T-helper 1 cell treated with Interleukin-12 subunit alpha and Interleukin-12 subunit beta and Interleukin-4 antibody, amounts not matched to agents 30 μg/mL and 1 μg/mL, for 36 hours (primary cell): Measurements from ENCODE around the gene SPSB3.
"Not testable (repeated sequence)": the region's sequence is repeated elsewhere in the genome, so short reads cannot be mapped to it uniquely, and the experiment has no call there.

ENCODE experiments used
- H3K27ac Mint-ChIP-seq: one replicate; pipeline ENCODE4 v1.8.0; 2021; ENCODE audit warnings: mild to moderate bottlenecking, mixed read lengths
- H3K27me3 Mint-ChIP-seq: one replicate; pipeline ENCODE4 v1.8.0; 2021; ENCODE audit warnings: low read depth, mixed read lengths
- H3K36me3 Mint-ChIP-seq: one replicate; pipeline ENCODE4 v1.8.0; 2021; ENCODE audit warnings: low read depth, mixed read lengths
- H3K4me1 Mint-ChIP-seq: one replicate; pipeline ENCODE4 v1.8.0; 2021; ENCODE audit warnings: low read depth, mixed read lengths
- H3K4me3 Mint-ChIP-seq: one replicate; pipeline ENCODE4 v1.8.0; 2021; ENCODE audit warnings: mild to moderate bottlenecking, moderate library complexity, mixed read lengths
- H3K9me3 Mint-ChIP-seq: one replicate; pipeline ENCODE4 v1.8.0; 2021; ENCODE audit warnings: mixed read lengths

SPSB3 gene

GRCh38 chr16:1743376-1744337 is 38.7 kb downstream of the SPSB3 start:
- Mint-ChIP-seq H3K4me3 (no peak overlapping the region), H3K27me3 (no peaks in the 10 kb centered on the region), H3K27ac (no peak overlapping the region), H3K4me1 (peaks cover 2% of the 10 kb centered on the region), H3K36me3 (peaks cover 6% of the 10 kb centered on the region), H3K9me3 (no peaks in the 10 kb centered on the region)

DNA sequence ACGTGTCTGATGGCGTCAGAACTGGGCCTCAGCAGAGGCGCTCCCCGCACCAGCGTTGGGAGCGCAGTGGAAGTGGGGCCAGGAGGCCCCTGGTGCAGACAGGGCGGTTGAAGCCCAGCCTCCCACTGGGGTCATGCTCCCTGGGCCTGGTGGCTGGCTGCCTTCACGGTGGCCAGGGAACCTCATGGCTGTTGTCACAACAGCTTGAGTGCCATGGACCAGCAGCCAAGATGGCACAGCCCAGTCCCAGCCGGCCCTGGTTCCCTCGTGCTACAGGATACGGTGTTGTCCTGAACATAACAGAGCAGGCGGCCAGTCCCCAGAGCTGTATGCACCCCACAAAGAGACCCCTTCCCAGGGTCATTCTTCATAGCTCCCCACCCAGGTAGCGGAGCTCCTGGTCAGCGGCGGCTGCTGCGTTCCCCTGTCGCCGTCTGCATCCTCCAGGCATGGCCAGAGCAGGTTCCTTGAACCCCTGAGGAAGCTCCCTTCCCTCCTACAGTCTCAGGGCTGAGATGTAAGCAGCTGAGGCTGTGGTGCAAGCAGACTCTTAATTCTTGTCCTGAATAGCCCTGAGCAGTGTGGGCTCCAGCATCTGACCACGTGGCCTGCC is 40.7 kb downstream of the SPSB3 start:
- no peak overlapping the region for H3K27ac Mint-ChIP-seq
- H3K36me3 Mint-ChIP-seq, result peaks cover 6% of the 10 kb centered on the region
- no peaks in the 10 kb centered on the region for H3K27me3 Mint-ChIP-seq
- H3K4me3 Mint-ChIP-seq, result no peak overlapping the region
- H3K4me1 Mint-ChIP-seq, result peaks cover 2% of the 10 kb centered on the region
- no peaks in the 10 kb centered on the region for H3K9me3 Mint-ChIP-seq

DNA sequence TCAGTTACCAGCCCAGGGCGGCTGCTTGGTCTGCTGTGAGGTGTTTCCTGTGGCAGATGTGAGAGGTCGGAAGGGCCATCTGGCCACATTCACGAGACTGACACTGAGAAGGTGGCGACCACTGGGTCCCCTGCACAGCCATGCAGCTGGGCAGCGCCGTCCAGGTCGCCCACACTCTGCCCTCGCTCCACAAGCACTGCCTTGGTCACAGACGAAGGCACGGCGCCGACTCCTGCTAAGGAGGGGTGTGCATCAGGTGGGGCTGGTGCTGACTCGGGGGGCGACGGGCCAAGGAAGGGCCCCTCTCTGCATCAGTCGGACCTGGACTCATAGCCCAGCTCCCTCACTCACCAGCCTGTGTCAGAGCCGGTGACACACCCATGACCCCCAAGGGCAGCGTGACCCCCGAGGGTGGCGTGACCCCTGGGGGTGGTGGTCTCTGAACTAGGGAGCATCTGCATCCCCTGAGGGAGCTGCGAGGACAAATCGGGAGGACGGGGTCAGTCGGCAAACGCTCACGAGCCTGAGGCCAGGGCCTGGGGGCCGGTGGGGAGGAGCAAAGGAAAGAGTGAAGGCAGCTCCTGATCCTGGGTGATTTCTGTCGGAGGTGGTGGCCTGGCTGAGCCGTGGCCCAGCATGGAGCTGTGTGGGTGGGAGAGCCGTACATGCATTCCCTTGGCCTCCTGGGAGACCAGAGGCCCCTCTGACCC is 41.4 kb downstream of the SPSB3 start:
- Mint-ChIP-seq H3K4me3 (no peak overlapping the region), H3K27ac (no peak overlapping the region), H3K4me1 (peaks cover 2% of the 10 kb centered on the region), H3K36me3 (peaks cover 6% of the 10 kb centered on the region), H3K27me3 (no peaks in the 10 kb centered on the region), H3K9me3 (no peaks in the 10 kb centered on the region)

- H3K4me3 Mint-ChIP-seq, result no peak overlapping the region
- H3K36me3 Mint-ChIP-seq, result peaks cover 6% of the 10 kb centered on the region
- no peaks in the 10 kb centered on the region for H3K27me3 Mint-ChIP-seq
- H3K27ac Mint-ChIP-seq, result no peak overlapping the region
- no peaks in the 10 kb centered on the region for H3K9me3 Mint-ChIP-seq
- H3K4me1 Mint-ChIP-seq, result peaks cover 2% of the 10 kb centered on the region
Observed at GRCh38 chr16:1740234-1740633, 42.1 kb downstream of the SPSB3 start.

DNA sequence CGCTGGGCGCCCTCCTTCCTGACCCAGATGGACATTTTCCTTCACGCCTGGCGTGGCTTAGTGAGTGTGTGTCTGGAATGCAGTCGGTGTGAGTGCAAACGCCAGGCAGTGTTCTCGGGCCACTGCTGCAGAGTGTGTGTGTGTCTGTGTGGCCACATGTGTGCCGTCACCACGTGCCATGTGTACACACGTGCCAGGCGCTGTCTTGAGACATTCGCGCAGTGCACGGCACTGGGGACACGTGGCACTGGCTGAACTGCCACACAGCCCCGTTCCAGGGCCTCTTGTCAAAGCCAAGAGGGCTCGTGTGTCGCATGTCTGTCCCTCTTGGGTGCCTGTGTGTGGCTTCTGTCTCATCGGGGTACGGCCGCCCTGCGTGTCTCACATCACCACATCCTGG is 47.6 kb downstream of the SPSB3 start:
- Mint-ChIP-seq H3K27me3 (no peaks in the 10 kb centered on the region), H3K36me3 (peaks cover 12% of the 10 kb centered on the region), H3K4me3 (no peak overlapping the region), H3K9me3 (no peaks in the 10 kb centered on the region), H3K27ac (no peak overlapping the region), H3K4me1 (no peaks in the 10 kb centered on the region)

DNA sequence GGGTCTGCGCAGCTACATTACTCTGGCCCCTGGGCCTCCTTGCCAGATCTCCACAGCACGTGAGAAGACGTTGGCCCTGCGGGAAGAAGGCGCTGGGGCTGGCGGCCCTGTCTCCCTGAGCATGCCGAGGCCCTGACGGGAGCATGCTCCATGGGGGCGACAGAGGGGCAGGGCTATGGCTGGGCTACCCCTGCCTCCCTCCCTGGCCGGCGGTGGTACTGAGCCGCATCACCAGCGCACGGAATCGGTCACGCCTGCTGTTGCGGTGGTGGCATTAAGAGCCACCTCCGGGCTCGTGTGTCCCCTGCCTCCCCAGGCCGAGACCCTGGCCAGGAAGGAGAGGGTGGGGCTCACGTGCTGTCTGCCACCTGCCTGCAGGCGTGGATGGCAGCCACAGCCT is 48.2 kb downstream of the SPSB3 start:
- no peaks in the 10 kb centered on the region for H3K27me3 Mint-ChIP-seq
- peaks cover 12% of the 10 kb centered on the region for H3K36me3 Mint-ChIP-seq
- H3K4me1 Mint-ChIP-seq, result no peaks in the 10 kb centered on the region
- no peak overlapping the region for H3K4me3 Mint-ChIP-seq
- H3K27ac Mint-ChIP-seq, result no peak overlapping the region
- H3K9me3 Mint-ChIP-seq, result no peaks in the 10 kb centered on the region

- H3K27ac Mint-ChIP-seq, H3K27me3 Mint-ChIP-seq: not testable (repeated sequence)
- H3K36me3 Mint-ChIP-seq, result peaks cover 16% of the 10 kb centered on the region
Observed at GRCh38 chr16:1732551-1732987, 49.8 kb downstream of the SPSB3 start.

GRCh38 chr16:1732071-1732470 is 50.3 kb downstream of the SPSB3 start:
- Mint-ChIP-seq H3K9me3 (no peaks in the 10 kb centered on the region), H3K27me3 (no peaks in the 10 kb centered on the region), H3K27ac (no peak overlapping the region), H3K4me3 (no peak overlapping the region), H3K4me1 (no peaks in the 10 kb centered on the region), H3K36me3 (peaks cover 21% of the 10 kb centered on the region)

More at GRCh38 chr16:1732551-1732987, 49.8 kb downstream of the SPSB3 start:
- not testable (repeated sequence) for H3K9me3 Mint-ChIP-seq, H3K4me3 Mint-ChIP-seq, H3K4me1 Mint-ChIP-seq

GRCh38 chr16:1731603-1732002 is 50.8 kb downstream of the SPSB3 start:
- Mint-ChIP-seq H3K27me3 (no peaks in the 10 kb centered on the region), H3K27ac (no peak overlapping the region), H3K36me3 (peaks cover 24% of the 10 kb centered on the region), H3K4me3 (no peak overlapping the region), H3K4me1 (no peaks in the 10 kb centered on the region), H3K9me3 (no peaks in the 10 kb centered on the region)

GRCh38 chr16:1731073-1731472 is 51.3 kb downstream of the SPSB3 start:
- Mint-ChIP-seq H3K36me3 (peaks cover 24% of the 10 kb centered on the region), H3K9me3 (no peaks in the 10 kb centered on the region), H3K4me3 (no peak overlapping the region), H3K4me1 (no peaks in the 10 kb centered on the region), H3K27me3 (no peaks in the 10 kb centered on the region), H3K27ac (no peak overlapping the region)

DNA sequence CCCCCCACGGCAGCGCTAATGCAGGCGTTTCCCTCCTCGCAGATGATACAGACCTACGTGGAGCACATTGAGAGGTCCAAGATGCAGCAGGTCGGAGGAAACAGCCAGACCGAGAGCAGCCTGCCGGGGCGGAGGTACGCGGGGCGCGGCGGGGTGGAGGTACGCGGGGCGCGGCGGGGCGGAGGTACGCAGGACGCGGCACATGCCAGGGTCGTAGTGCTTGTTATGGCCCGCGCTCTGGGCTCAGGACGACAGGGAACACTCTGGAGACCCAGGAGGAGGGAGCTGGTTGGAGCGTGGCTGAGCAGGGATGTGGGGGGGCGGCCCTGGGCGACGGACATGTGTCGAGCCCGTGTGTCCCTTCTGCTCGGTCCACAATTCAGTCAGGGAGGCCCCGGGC is 52.9 kb downstream of the SPSB3 start:
- peaks cover 24% of the 10 kb centered on the region for H3K36me3 Mint-ChIP-seq
- H3K4me1 Mint-ChIP-seq, result no peaks in the 10 kb centered on the region
- H3K4me3 Mint-ChIP-seq, result no peak overlapping the region
- H3K27me3 Mint-ChIP-seq, result no peaks in the 10 kb centered on the region
- no peak overlapping the region for H3K27ac Mint-ChIP-seq
- H3K9me3 Mint-ChIP-seq, result no peaks in the 10 kb centered on the region

DNA sequence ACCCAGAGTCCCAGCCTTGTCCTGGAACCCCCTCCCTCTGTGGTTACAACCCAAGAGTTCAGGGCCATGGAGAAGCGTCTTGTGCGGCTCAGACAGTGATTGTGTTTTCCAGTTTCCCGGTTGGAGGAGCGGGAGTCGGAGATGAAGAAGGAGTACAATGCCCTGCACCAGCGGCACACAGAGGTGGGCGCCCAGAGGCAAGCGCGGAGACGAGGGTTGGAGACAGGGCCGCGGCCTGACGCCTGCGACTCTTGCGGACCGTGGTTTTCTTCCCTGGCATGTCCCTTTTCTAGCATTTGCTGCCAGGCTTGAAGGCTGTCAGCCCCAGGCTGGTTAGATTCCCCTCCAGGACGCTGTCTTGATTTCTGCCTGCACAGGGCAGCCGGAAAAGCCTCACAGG is 53.3 kb downstream of the SPSB3 start:
- H3K36me3 Mint-ChIP-seq, result peaks cover 24% of the 10 kb centered on the region
- H3K27ac Mint-ChIP-seq, result no peak overlapping the region

DNA sequence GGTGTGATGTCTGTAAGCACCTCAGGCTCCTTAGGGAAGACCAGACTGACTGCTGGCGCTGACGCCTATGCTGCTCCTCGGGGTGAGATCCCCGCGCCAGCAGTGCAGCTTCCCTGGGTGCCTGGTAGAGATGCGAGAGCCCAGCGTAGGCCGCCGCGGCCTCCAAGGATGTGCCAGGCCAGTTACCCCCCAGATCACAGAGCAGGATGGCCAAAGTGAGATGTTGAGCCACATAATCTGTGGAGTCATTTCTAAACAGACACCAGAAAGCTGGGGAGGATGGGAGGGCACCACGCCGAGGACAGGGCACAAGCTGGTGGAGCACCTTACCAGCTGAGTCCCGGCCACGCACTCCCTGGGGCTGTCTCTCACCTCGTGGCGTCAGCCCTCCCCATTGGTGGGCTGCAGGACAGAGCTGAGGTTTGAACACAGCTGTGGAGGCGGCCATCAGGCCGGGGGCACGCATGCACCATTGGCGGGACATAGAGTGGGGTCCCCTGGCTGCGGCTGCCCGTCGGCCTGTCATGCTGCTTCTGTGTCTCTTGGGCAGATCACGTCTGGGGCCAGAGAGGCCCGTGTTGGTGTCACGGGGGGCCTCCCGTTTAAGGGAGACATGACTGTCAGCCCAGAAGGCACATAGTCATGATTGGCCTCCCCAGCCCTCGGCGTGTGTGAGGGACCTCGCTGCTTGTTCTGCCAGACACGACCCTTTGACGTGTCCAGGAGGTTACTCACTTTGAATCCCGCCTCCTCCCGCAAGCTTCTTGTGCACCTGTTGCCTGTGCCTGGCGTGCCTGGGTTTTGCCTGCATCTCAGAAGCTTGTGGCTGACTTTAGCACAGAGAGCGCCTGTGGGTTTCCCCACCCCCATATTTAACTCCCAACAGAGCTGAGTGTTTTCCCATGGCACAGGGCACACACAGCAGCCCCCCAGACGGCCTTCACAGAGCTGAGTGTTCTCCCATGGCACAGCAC is 54.4 kb downstream of the SPSB3 start:
- H3K4me3 Mint-ChIP-seq, result no peak overlapping the region
- no peaks in the 10 kb centered on the region for H3K27me3 Mint-ChIP-seq
- H3K36me3 Mint-ChIP-seq, result peaks cover 18% of the 10 kb centered on the region
- H3K27ac Mint-ChIP-seq, result no peak overlapping the region
- no peaks in the 10 kb centered on the region for H3K9me3 Mint-ChIP-seq
- H3K4me1 Mint-ChIP-seq, result peaks cover 7% of the 10 kb centered on the region

More for the DNA sequence above, 53.3 kb downstream of the SPSB3 start:
- H3K4me1 Mint-ChIP-seq, result no peaks in the 10 kb centered on the region
- no peaks in the 10 kb centered on the region for H3K27me3 Mint-ChIP-seq
- no peak overlapping the region for H3K4me3 Mint-ChIP-seq
- H3K9me3 Mint-ChIP-seq, result no peaks in the 10 kb centered on the region
